H1 (cell line): Measurements from ENCODE around the gene APLP1. TPM values are rescaled to one million over a fixed set of nuclear protein-coding genes. Genes with fewer than 3 reads are reported as not detected.

Experiments used
- CTCF ChIA-PET: fragments of 300-600 bp; sonication (Branson Sonifier 250); formaldehyde crosslinking; loops from one replicate; lab custom pipeline; 2021; ENCODE audit not compliant: partially characterized antibody; lab: Charles Lee
- POLR2A ChIA-PET: fragments of 300-600 bp; sonication (Branson Sonifier 250); formaldehyde crosslinking; loops from one replicate; lab custom pipeline; 2021; ENCODE audit warnings: inconsistent platforms; ENCODE audit not compliant: partially characterized antibody; lab: Charles Lee
- DNase-seq, 2 experiments: peaks; one replicate each; pipeline versions ENCODE4 v3.0.0 to v3.0.0-alpha.2; 2010 to 2022; ENCODE audit warnings: low spot score in 2 of 2, low read depth in 1 of 2, mixed read lengths in 1 of 2
- FAIRE-seq: peaks from 2 replicates; lab custom pipeline; 2011; peaks lifted over from hg19 to GRCh38; lab: Jason Lieb, UNC
- H2AFZ ChIP-seq: 2 replicates; pipeline ENCODE4 v1.8.1; 2012; ENCODE audit warnings: low read length, inconsistent platforms
- H2AK5ac ChIP-seq: 2 replicates; pipeline ENCODE4 v1.6.1; 2013; ENCODE audit warnings: low read depth, low read length
- H2BK120ac ChIP-seq: replicated peaks from 2 replicates; pipeline ENCODE3; 2013; ENCODE audit warnings: low read depth, low read length, inconsistent platforms
- H2BK12ac ChIP-seq: 2 replicates; pipeline ENCODE4 v1.6.1; 2013; ENCODE audit warnings: low read depth, low read length
- H2BK15ac ChIP-seq: 2 replicates; pipeline ENCODE4 v1.6.1; 2013; ENCODE audit warnings: low read length
- H2BK20ac ChIP-seq: 2 replicates; pipeline ENCODE4 v1.6.1; 2013; ENCODE audit warnings: low read length
- H2BK5ac ChIP-seq: 2 replicates; pipeline ENCODE4 v1.6.1; 2013; ENCODE audit warnings: low read depth, low read length
- H3K14ac ChIP-seq: 2 replicates; pipeline ENCODE4 v1.6.1; 2013; ENCODE audit warnings: inconsistent platforms; ENCODE audit not compliant: insufficient read length
- H3K18ac ChIP-seq: 2 replicates; pipeline ENCODE4 v1.6.1; 2013; ENCODE audit warnings: low read length; ENCODE audit errors: extremely low read depth
- H3K23ac ChIP-seq: 2 replicates; pipeline ENCODE4 v1.6.1; 2013; ENCODE audit warnings: inconsistent platforms; ENCODE audit not compliant: insufficient read length
- H3K23me2 ChIP-seq: 2 replicates; pipeline ENCODE4 v1.6.1; 2013; ENCODE audit warnings: low read depth, low read length
- H3K27ac ChIP-seq: 2 replicates; pipeline ENCODE4 v1.6.1; 2011; ENCODE audit warnings: low read depth, low read length, inconsistent platforms
- H3K27me3 ChIP-seq, 4 experiments: replicated peaks in 1 of 4; 1 replicate in 1 of 4; 2 replicates in 3 of 4; pipeline versions ENCODE4 v1.6.1 to v1.8.1; 2011 to 2013; ENCODE audit warnings: low read length in 3 of 4, mild to moderate bottlenecking in 3 of 4, inconsistent platforms in 2 of 4, mixed read lengths in 2 of 4, moderate library complexity in 1 of 4; ENCODE audit not compliant: control insufficient read depth in 3 of 4, insufficient read depth in 3 of 4; ENCODE audit errors: extremely low read depth in 1 of 4
- H3K36me3 ChIP-seq, 4 experiments: 2 replicates each; pipeline versions ENCODE4 v1.6.1 to v1.8.1; 2011 to 2013; ENCODE audit warnings: mild to moderate bottlenecking in 4 of 4, low read length in 3 of 4, moderate library complexity in 2 of 4, control low read depth in 1 of 4, inconsistent platforms in 1 of 4; ENCODE audit not compliant: insufficient read depth in 4 of 4, control insufficient read depth in 2 of 4
- H3K4ac ChIP-seq: replicated peaks from 2 replicates; pipeline ENCODE3; 2013; ENCODE audit warnings: low read length, low read depth, mixed read lengths, inconsistent platforms; ENCODE audit not compliant: insufficient read length
- H3K4me1 ChIP-seq, 4 experiments: replicated peaks in 1 of 4; 1 replicate in 1 of 4; 2 replicates in 3 of 4; pipeline versions ENCODE4 v1.6.1 to v1.8.1; 2011 to 2013; ENCODE audit warnings: low read length in 3 of 4, inconsistent platforms in 2 of 4, mixed read lengths in 1 of 4; ENCODE audit not compliant: insufficient read depth in 4 of 4, control insufficient read depth in 3 of 4
- H3K4me2 ChIP-seq, 2 experiments: 2 replicates each; pipeline versions ENCODE4 v1.6.1 to v1.8.1; 2011 to 2013; ENCODE audit warnings: low read depth in 2 of 2, low read length in 2 of 2, control low read depth in 1 of 2, inconsistent platforms in 1 of 2, mild to moderate bottlenecking in 1 of 2; ENCODE audit not compliant: insufficient read depth in 1 of 2
- H3K4me3 ChIP-seq, 4 experiments: fragments of 200-600, 300-600 bp in 1 of 4; sonication (generic), shearing (Covaris generic), sonication (Bioruptor Twin) in 1 of 4; 2 replicates each; pipeline versions ENCODE4 v1.5.1 to v1.8.1; 2011 to 2016; ENCODE audit warnings: low read length in 4 of 4, low read depth in 3 of 4, control low read depth in 2 of 4, inconsistent platforms in 2 of 4, mild to moderate bottlenecking in 2 of 4, mixed read lengths in 1 of 4, moderate library complexity in 1 of 4; ENCODE audit not compliant: insufficient read depth in 2 of 4; ENCODE audit errors: extremely low read depth in 1 of 4
- H3K56ac ChIP-seq: replicated peaks from 2 replicates; pipeline ENCODE3; 2013; ENCODE audit warnings: low read depth, mild to moderate bottlenecking, mixed read lengths, low read length, inconsistent platforms; ENCODE audit not compliant: insufficient read length
- H3K79me1 ChIP-seq: 2 replicates; pipeline ENCODE4 v1.6.1; 2013; ENCODE audit warnings: low read depth, low read length, control low read depth
- H3K79me2 ChIP-seq, 2 experiments: 2 replicates each; pipeline versions ENCODE4 v1.6.1 to v1.8.1; 2012 to 2013; ENCODE audit warnings: low read length in 2 of 2, mild to moderate bottlenecking in 2 of 2, inconsistent platforms in 1 of 2; ENCODE audit not compliant: insufficient read depth in 2 of 2, control insufficient read depth in 1 of 2
- H3K9ac ChIP-seq, 4 experiments: replicated peaks in 1 of 4; 1 replicate in 1 of 4; 2 replicates in 3 of 4; pipeline versions ENCODE4 v1.6.1 to v1.8.1; 2011 to 2013; ENCODE audit warnings: low read depth in 3 of 4, low read length in 3 of 4, control low read depth in 2 of 4, mild to moderate bottlenecking in 2 of 4, moderate library complexity in 2 of 4, inconsistent platforms in 1 of 4; ENCODE audit errors: extremely low read depth in 1 of 4
- H3K9me3 ChIP-seq, 2 experiments: 2 replicates each; pipeline versions ENCODE4 v1.6.1 to v1.8.1; 2012 to 2013; ENCODE audit warnings: mild to moderate bottlenecking in 2 of 2, moderate library complexity in 2 of 2, control low read depth in 1 of 2, inconsistent platforms in 1 of 2, low read depth in 1 of 2, low read length in 1 of 2, mixed read lengths in 1 of 2; ENCODE audit not compliant: insufficient read depth in 2 of 2
- H4K20me1 ChIP-seq, 2 experiments: replicated peaks in 1 of 2; 2 replicates each; pipeline versions ENCODE3 to v1.8.1; 2011 to 2013; ENCODE audit warnings: inconsistent platforms in 2 of 2, low read length in 2 of 2, mild to moderate bottlenecking in 1 of 2; ENCODE audit not compliant: insufficient read depth in 2 of 2, control insufficient read depth in 1 of 2
- H4K5ac ChIP-seq: 2 replicates; pipeline ENCODE4 v1.6.1; 2013; ENCODE audit warnings: low read length, low read depth, mixed read lengths, inconsistent platforms; ENCODE audit not compliant: insufficient read length
- H4K8ac ChIP-seq: 2 replicates; pipeline ENCODE4 v1.8.0; 2013; ENCODE audit warnings: mild to moderate bottlenecking, moderate library complexity, low read length, inconsistent platforms; ENCODE audit not compliant: insufficient read depth; ENCODE audit errors: extremely low read depth
- H4K91ac ChIP-seq: replicated peaks from 2 replicates; pipeline ENCODE3; 2013; ENCODE audit warnings: low read length, mixed read lengths, inconsistent platforms; ENCODE audit not compliant: insufficient read length
- CBX8 ChIP-seq: fragments of 300-800, 300-1000 bp; sonication (generic); IDR thresholded peaks from 2 replicates; pipeline ENCODE4 v1.7.1; 2016; ENCODE audit warnings: low read depth, low read length, borderline replicate concordance
- CHD1 ChIP-seq: IDR thresholded peaks from 2 replicates; pipeline ENCODE4 v1.6.1; 2012; ENCODE audit warnings: low read depth, low read length, improper control_type of control experiment
- EP300 ChIP-seq, 2 experiments: IDR thresholded peaks; 1 replicate in 1 of 2; 2 replicates in 1 of 2; pipeline ENCODE4 v1.6.1; 2011 to 2012; ENCODE audit warnings: low read depth in 2 of 2, low read length in 2 of 2, mild to moderate bottlenecking in 2 of 2, borderline replicate concordance in 1 of 2, inconsistent platforms in 1 of 2, moderate library complexity in 1 of 2
- FOSL1 ChIP-seq: IDR thresholded peaks from 2 replicates; pipeline ENCODE4 v1.6.1; 2011; ENCODE audit warnings: mild to moderate bottlenecking, low read depth, low read length, moderate library complexity; ENCODE audit not compliant: insufficient read depth
- GABPA ChIP-seq: IDR thresholded peaks from 2 replicates; pipeline ENCODE4 v1.6.1; 2011; ENCODE audit warnings: mild to moderate bottlenecking, low read length, moderate library complexity, borderline replicate concordance; ENCODE audit not compliant: insufficient read depth
- KDM4A ChIP-seq: IDR thresholded peaks from one replicate; pipeline ENCODE4 v1.7.1; 2012; ENCODE audit warnings: low read depth, mild to moderate bottlenecking, moderate library complexity, low read length, inconsistent platforms; ENCODE audit not compliant: severe bottlenecking
- MAX ChIP-seq: IDR thresholded peaks from 2 replicates; pipeline ENCODE4 v1.6.1; 2012; ENCODE audit warnings: inconsistent platforms
- PHF8 ChIP-seq: fragments of 200-600 bp; sonication (generic); conservative IDR thresholded peaks from 2 replicates; pipeline ENCODE4 v1.7.1; 2012; ENCODE audit warnings: low read depth, mild to moderate bottlenecking, inconsistent platforms, low read length, moderate library complexity
- POLR2A ChIP-seq, 2 experiments: IDR thresholded peaks; 1 replicate in 1 of 2; 2 replicates in 1 of 2; pipeline ENCODE4 v1.6.1; 2011; ENCODE audit warnings: low read depth in 2 of 2, low read length in 2 of 2, mild to moderate bottlenecking in 2 of 2; ENCODE audit errors: control extremely low read depth in 1 of 2
- POLR2AphosphoS5 ChIP-seq: IDR thresholded peaks from 2 replicates; pipeline ENCODE4 v1.6.1; 2011; ENCODE audit warnings: low read depth, low read length
- SAP30 ChIP-seq: fragments of 300-600 bp; sonication (generic); IDR thresholded peaks from 2 replicates; pipeline ENCODE4 v1.7.1; 2012; ENCODE audit warnings: low read length, moderate library complexity, mild to moderate bottlenecking, inconsistent platforms; ENCODE audit not compliant: insufficient read depth, insufficient replicate concordance
- SIRT6 ChIP-seq: IDR thresholded peaks from one replicate; pipeline ENCODE4 v1.7.1; 2012; ENCODE audit warnings: low read length, inconsistent platforms
- SP1 ChIP-seq: IDR thresholded peaks from 2 replicates; pipeline ENCODE4 v1.6.1; 2011; ENCODE audit warnings: low read depth, low read length
- WGBS, 2 experiments: shearing (Covaris generic) in 1 of 2; methylation state at CpG; one replicate each; pipeline versions ENCODE4 v1.1.6 to v1.1.7; 2013 to 2015; ENCODE audit warnings: low lambda C conversion rate in 2 of 2, mixed read lengths in 2 of 2, inconsistent platforms in 1 of 2, low coverage in 1 of 2, missing lambda C conversion rate in 1 of 2; ENCODE audit not compliant: insufficient replicate concordance in 2 of 2, insufficient coverage in 1 of 2, insufficient read length in 1 of 2; ENCODE audit errors: extremely low coverage in 1 of 2, missing lambda C conversion rate in 1 of 2; 5-methylcytosine and 5-hydroxymethylcytosine counted together
- polyA plus RNA-seq, 7 experiments: library from polyadenylated mRNA; depleted of rRNA in 3 of 7; stranded (reverse) in 5 of 7; unstranded in 2 of 7; fragments of >200 nt in 5 of 7; fragments of 200-250 nt in 2 of 7; gene quantifications; 1 replicate in 5 of 7; 2 replicates in 1 of 7; 4 replicates in 1 of 7; pipeline versions ENCODE4 v1.2.1 to v1.2.3, GENCODE V29; 2011 to 2013; ENCODE audit warnings: missing spikeins in 2 of 7, mixed read lengths in 2 of 7
- total RNA-seq: library from RNA; stranded (reverse); fragmentation: NEBNext Ultra II Directional; extraction: Animal tissue kit (Norgen Biotek cat#: 25700); gene quantifications from 2 replicates; pipeline ENCODE4 v1.2.1, GENCODE V29; 2021

The APLP1 gene
- total and polyA plus RNA-seq, 2 of the 8 experiments (the other 6 are each of a cell fraction or from before 2014, with no cell fraction given), result 19.9 to 22.0 TPM

DNA sequence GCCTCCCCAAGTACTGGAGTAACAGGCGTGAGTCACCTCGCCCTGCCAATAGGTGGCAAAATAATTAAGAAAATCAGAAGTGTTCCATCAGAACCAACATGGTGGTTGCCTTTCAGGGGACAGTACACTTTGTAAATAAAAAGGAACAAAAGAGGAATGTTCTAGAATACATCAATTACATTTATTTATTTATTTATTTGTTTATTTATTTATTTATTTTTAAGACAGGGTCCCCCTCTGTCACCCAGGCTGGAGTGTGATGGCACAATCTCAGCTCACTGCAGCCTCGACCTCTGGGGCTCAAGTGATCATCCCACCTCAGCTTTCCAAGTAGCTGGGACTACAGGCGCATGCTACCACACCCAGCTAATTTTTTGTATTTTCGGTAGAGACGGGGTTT lies 52.6 kb downstream of the APLP1 start:
- no peak for DNase-seq
- H3K27me3 ChIP-seq, result no peaks in the 10 kb centered on the region
- no peak overlapping the region for H3K4me3 ChIP-seq
- no peak overlapping the region for H3K27ac ChIP-seq
- TF ChIP-seq SP1 (no peak), CHD1 (no peak), FOSL1 (no peak), SAP30 (no peak), CBX8 (no peak), POLR2A (IDR thresholded peaks at IDR 0.05; ENCODE audit: control extremely low read depth in 1 of 2, low read depth in 2 of 2, low read length in 2 of 2) (no peak), SIRT6 (no peak), KDM4A (no peak), POLR2AphosphoS5 (no peak), PHF8 (no peak), MAX (no peak), EP300 (IDR thresholded peaks at IDR 0.05; ENCODE audit: borderline replicate concordance in 1 of 2, low read depth in 2 of 2, low read length in 2 of 2) (no peak), GABPA (no peak)
- TF ChIP-seq, all 59 proteins: peak for 0
- FAIRE-seq, result no peak
- WGBS, 2 experiments, result 81% methylated on average over 6 of the region's 6 CpGs; no CpG with 5 or more reads in 1 of the 2 experiments
- Histone ChIP-seq H3K14ac (no peak overlapping the region), H3K4me1 (no peaks in the 10 kb centered on the region), H2BK120ac (no peak overlapping the region), H2BK5ac (no peak overlapping the region), H4K20me1 (no peaks in the 10 kb centered on the region), H3K56ac (no peak overlapping the region), H3K23me2 (no peaks in the 10 kb centered on the region), H2BK20ac (no peak overlapping the region), H3K79me2 (no peaks in the 10 kb centered on the region), H4K91ac (no peak overlapping the region), H3K18ac (no peak overlapping the region), H4K5ac (no peak overlapping the region), H3K4me2 (no peak overlapping the region), H3K23ac (no peak overlapping the region), H3K36me3 (no peaks in the 10 kb centered on the region), H2AFZ (no peak overlapping the region), H3K4ac (no peak overlapping the region), H4K8ac (no peak overlapping the region), H3K9ac (no peak overlapping the region), H3K79me1 (no peaks in the 10 kb centered on the region), H2BK15ac (no peak overlapping the region), H2BK12ac (no peak overlapping the region), H3K9me3 (peaks cover 0 to 3% of the 10 kb centered on the region in 2 experiments; a peak in 1 of 4 replicates), H2AK5ac (no peak overlapping the region)
- ChIA-PET CTCF (interaction anchor here (0.7 to 1.4 kb wide), 5 partner anchors 9 to 102 kb away, joined by 3 to 7 read pairs (median 4); no protein-coding TSS in a partner anchor), POLR2A (no interaction called here)
